IMR-90 (cell line): ENCODE data around the gene CABCOCO1. TPM values are rescaled to one million over a fixed set of nuclear protein-coding genes. Genes with fewer than 3 reads are reported as not detected.
"Not testable (repeated sequence)": the region's sequence is repeated elsewhere in the genome, so short reads cannot be mapped to it uniquely, and the experiment has no call there.

Experiments used
- ATAC-seq: fragments of 200-7000 bp; cut with Tn5 transposase; 2 replicates; pipeline ENCODE4 v1.9.1; 2020; ENCODE audit warnings: low read depth, mild to moderate bottlenecking, moderate library complexity
- BruUV-seq: library from RNA; stranded (reverse); fragments of 400-500 nt; replicated peaks from 2 replicates; lab custom pipeline; 2021; lab: Mats Ljungman, UMichigan
- CTCF ChIA-PET: fragments of 300-600 bp; formaldehyde crosslinking; extraction: SDS; loops from one replicate; lab custom pipeline; 2021; ENCODE audit warnings: antibody characterized with exemption; lab: Yijun Ruan, JAX
- POLR2A ChIA-PET: fragments of 300-600 bp; sonication (Branson Sonifier 250); formaldehyde crosslinking; loops from one replicate; lab custom pipeline; 2022; ENCODE audit warnings: antibody characterized with exemption; ENCODE audit not compliant: unreplicated experiment; lab: Charles Lee
- DNase-seq: peaks from one replicate; pipeline ENCODE4 v3.0.0; 2013
- H2AFZ ChIP-seq: replicated peaks from 2 replicates; pipeline ENCODE3; 2013; ENCODE audit warnings: low read length, mild to moderate bottlenecking; ENCODE audit not compliant: poor library complexity
- H2AK5ac ChIP-seq: 2 replicates; pipeline ENCODE4 v1.6.1; 2013; ENCODE audit warnings: low read depth, low read length, inconsistent platforms
- H2AK9ac ChIP-seq: replicated peaks from 2 replicates; pipeline ENCODE3; 2013; ENCODE audit warnings: mild to moderate bottlenecking, low read depth, low read length, moderate library complexity; ENCODE audit not compliant: poor library complexity
- H2BK120ac ChIP-seq: 2 replicates; pipeline ENCODE4 v1.6.1; 2013; ENCODE audit warnings: low read depth, low read length, inconsistent platforms
- H2BK15ac ChIP-seq: 3 replicates; pipeline ENCODE4 v1.6.1; 2013; ENCODE audit warnings: low read depth, low read length, inconsistent platforms
- H2BK20ac ChIP-seq: 2 replicates; pipeline ENCODE4 v1.6.1; 2013; ENCODE audit warnings: low read depth, mild to moderate bottlenecking, inconsistent platforms, low read length, moderate library complexity
- H2BK5ac ChIP-seq: 2 replicates; pipeline ENCODE4 v1.6.1; 2013; ENCODE audit warnings: mild to moderate bottlenecking, low read depth, low read length, inconsistent platforms; ENCODE audit not compliant: poor library complexity, severe bottlenecking
- H3K14ac ChIP-seq: replicated peaks from 2 replicates; pipeline ENCODE4 v1.6.1; 2013; ENCODE audit warnings: low read depth, low read length, inconsistent platforms
- H3K18ac ChIP-seq: 2 replicates; pipeline ENCODE4 v1.6.1; 2013; ENCODE audit warnings: low read depth, low read length, control low read depth
- H3K23ac ChIP-seq: 2 replicates; pipeline ENCODE4 v1.6.1; 2013; ENCODE audit warnings: low read depth, low read length, inconsistent platforms
- H3K27ac ChIP-seq: 2 replicates; pipeline ENCODE4 v1.5.1; 2013; ENCODE audit warnings: mild to moderate bottlenecking, control low read depth, low read length; ENCODE audit not compliant: insufficient read depth
- H3K27me3 ChIP-seq: 2 replicates; pipeline ENCODE4 v1.6.1; 2013; ENCODE audit warnings: low read length; ENCODE audit not compliant: control insufficient read depth, insufficient read depth
- H3K36me3 ChIP-seq: 2 replicates; pipeline ENCODE4 v1.6.1; 2013; ENCODE audit warnings: low read length, mixed read lengths; ENCODE audit not compliant: control insufficient read depth, insufficient read depth
- H3K4ac ChIP-seq: 2 replicates; pipeline ENCODE4 v1.6.1; 2013; ENCODE audit warnings: low read depth, low read length, inconsistent platforms
- H3K4me1 ChIP-seq: 2 replicates; pipeline ENCODE4 v1.6.1; 2013; ENCODE audit warnings: low read length, mixed read lengths; ENCODE audit not compliant: control insufficient read depth, insufficient read depth
- H3K4me2 ChIP-seq: 2 replicates; pipeline ENCODE4 v1.6.1; 2013; ENCODE audit warnings: low read depth, mild to moderate bottlenecking, control low read depth, low read length, moderate library complexity
- H3K4me3 ChIP-seq: 2 replicates; pipeline ENCODE4 v1.5.1; 2013; ENCODE audit warnings: low read depth, mild to moderate bottlenecking, control low read depth, low read length, moderate library complexity; ENCODE audit not compliant: insufficient read depth
- H3K56ac ChIP-seq: 2 replicates; pipeline ENCODE4 v1.6.1; 2013; ENCODE audit warnings: low read length, inconsistent platforms; ENCODE audit not compliant: insufficient read depth; ENCODE audit errors: extremely low read depth
- H3K79me1 ChIP-seq, 2 experiments: 2 replicates each; pipeline ENCODE4 v1.6.1; 2013; ENCODE audit warnings: low read length in 2 of 2, inconsistent platforms in 1 of 2, low read depth in 1 of 2
- H3K9ac ChIP-seq: 2 replicates; pipeline ENCODE4 v1.6.1; 2013; ENCODE audit warnings: low read depth, low read length, control low read depth
- H3K9me1 ChIP-seq: 2 replicates; pipeline ENCODE4 v1.6.1; 2013; ENCODE audit warnings: low read length, inconsistent platforms; ENCODE audit not compliant: insufficient read depth
- H3K9me3 ChIP-seq: 2 replicates; pipeline ENCODE4 v1.6.1; 2013; ENCODE audit warnings: low read length; ENCODE audit not compliant: control insufficient read depth, insufficient read depth
- H4K20me1 ChIP-seq: 2 replicates; pipeline ENCODE4 v1.6.1; 2013; ENCODE audit warnings: low read length, inconsistent platforms; ENCODE audit not compliant: insufficient read depth
- H4K5ac ChIP-seq: 2 replicates; pipeline ENCODE4 v1.6.1; 2013; ENCODE audit warnings: mild to moderate bottlenecking, low read depth, low read length, control low read depth
- H4K8ac ChIP-seq, 2 experiments: 2 replicates each; pipeline ENCODE4 v1.6.1; 2013; ENCODE audit warnings: low read depth in 2 of 2, low read length in 2 of 2, control low read depth in 1 of 2, inconsistent platforms in 1 of 2
- H4K91ac ChIP-seq: 2 replicates; pipeline ENCODE4 v1.6.1; 2013; ENCODE audit warnings: low read depth, low read length, inconsistent platforms; ENCODE audit not compliant: insufficient read depth
- WGBS, 2 experiments: methylation state at CpG; one replicate each; pipeline versions ENCODE4 v1.1.5 to v1.1.7; 2013; ENCODE audit warnings: missing lambda C conversion rate in 2 of 2; ENCODE audit not compliant: insufficient read length in 1 of 2; ENCODE audit errors: extremely low coverage in 2 of 2; 5-methylcytosine and 5-hydroxymethylcytosine counted together
- dilution Hi-C: fragments of 300-500 bp; cut with HindIII; formaldehyde crosslinking; loops from one replicate; pipeline ENCODE4 v1.14.3; 2018; ENCODE audit warnings: low sequenced_read_pairs; ENCODE audit not compliant: unreplicated experiment
- in situ Hi-C: fragments of 300-500 bp; cut with MboI; formaldehyde crosslinking; loops from 3 replicates; pipeline ENCODE4 v1.14.3; 2019; ENCODE audit warnings: low sequenced_read_pairs, inconsistent platforms, mixed read lengths
- intact Hi-C: fragments of 100-400 bp; cut with micrococcal nuclease; formaldehyde crosslinking; loops from 2 replicates; pipeline ENCODE4 v1.10.0; 2022
- polyA plus RNA-seq, 3 experiments: library from polyadenylated mRNA; depleted of rRNA; stranded (reverse); fragments of >200 nt; gene quantifications; 2 replicates each; pipeline ENCODE4 v1.2.3, GENCODE V29; 2012; ENCODE audit warnings: low replicate concordance in 1 of 3
- total RNA-seq: library from RNA; depleted of rRNA; stranded (reverse); fragments of >200 nt; gene quantifications from 2 replicates; pipeline ENCODE4 v1.2.3, GENCODE V29; 2012

Gene CABCOCO1
- total and polyA plus RNA-seq, 2 of the 4 experiments (the other 2 are of a cell fraction): 0.18 to 0.31 TPM

- H3K18ac ChIP-seq, H3K9me1 ChIP-seq, POLR2A ChIA-PET, H4K20me1 ChIP-seq, H2BK20ac ChIP-seq, H3K4me3 ChIP-seq, H4K5ac ChIP-seq, H3K4me1 ChIP-seq, H3K36me3 ChIP-seq, H2AK5ac ChIP-seq, H3K79me1 ChIP-seq, intact Hi-C loops, DNase-seq, H3K27me3 ChIP-seq, H4K91ac ChIP-seq, H3K9me3 ChIP-seq, H3K4me2 ChIP-seq, H3K56ac ChIP-seq, H2BK5ac ChIP-seq, H3K4ac ChIP-seq, H2AK9ac ChIP-seq, CTCF ChIA-PET, H3K23ac ChIP-seq, ATAC-seq, BruUV-seq, H2AFZ ChIP-seq, H2BK15ac ChIP-seq, H2BK120ac ChIP-seq, H4K8ac ChIP-seq, dilution Hi-C loops, H3K9ac ChIP-seq, H3K14ac ChIP-seq, H3K27ac ChIP-seq: not testable (repeated sequence)
- no CpG with 5 or more reads among the region's 2 CpGs for WGBS, 2 experiments
- in situ Hi-C loops: loop anchor here (10.0 kb wide), 1 partner anchor 580 kb away; no protein-coding TSS in a partner anchor
These were observed 62.5 kb downstream of the CABCOCO1 start for GRCh38 chr10:61725221-61725620.
